Loucy (cell line): Measurements from ENCODE around the gene SH3BP1.

Experiments used
- H2AFZ ChIP-seq: fragments of 200-600 bp; sonication (generic); 2 replicates; pipeline ENCODE4 v1.6.0; 2016; ENCODE audit warnings: antibody characterized with exemption, mild to moderate bottlenecking, low read length, moderate library complexity
- H3F3A ChIP-seq: fragments of 200-600 bp; 2 replicates; pipeline ENCODE4 v1.6.0; 2016; ENCODE audit warnings: antibody characterized with exemption, low read depth, mild to moderate bottlenecking
- H3K27me3 ChIP-seq: fragments of 200-600 bp; sonication (generic); 2 replicates; pipeline ENCODE4 v1.6.1; 2014; ENCODE audit warnings: low read length, mild to moderate bottlenecking; ENCODE audit not compliant: insufficient read depth, poor library complexity, severe bottlenecking
- H3K36me3 ChIP-seq: fragments of 200-600 bp; sonication (generic); 2 replicates; pipeline ENCODE4 v1.6.1; 2016; ENCODE audit warnings: low read length; ENCODE audit not compliant: insufficient read depth
- H3K4me1 ChIP-seq: fragments of 200-600 bp; sonication (generic); 2 replicates; pipeline ENCODE4 v1.5.1; 2014; ENCODE audit warnings: low read length, mild to moderate bottlenecking; ENCODE audit not compliant: insufficient read depth, poor library complexity, severe bottlenecking
- H3K4me2 ChIP-seq: fragments of 200-600 bp; sonication (generic); 2 replicates; pipeline ENCODE4 v1.6.0; 2014; ENCODE audit warnings: antibody characterized with exemption, low read length, low read depth, mild to moderate bottlenecking; ENCODE audit not compliant: poor library complexity, severe bottlenecking
- H3K4me3 ChIP-seq: fragments of 200-600 bp; sonication (generic); 2 replicates; pipeline ENCODE4 v1.5.1; 2014; ENCODE audit warnings: low read length, mild to moderate bottlenecking, mixed read lengths; ENCODE audit not compliant: poor library complexity, severe bottlenecking
- H3K79me2 ChIP-seq: fragments of 200-600 bp; sonication (generic); 2 replicates; pipeline ENCODE4 v1.6.1; 2014; ENCODE audit warnings: low read length; ENCODE audit not compliant: insufficient read depth
- H3K9ac ChIP-seq: fragments of 200-600 bp; sonication (generic); 2 replicates; pipeline ENCODE4 v1.6.0; 2014; ENCODE audit warnings: mild to moderate bottlenecking, low read depth, low read length, moderate library complexity; ENCODE audit not compliant: poor library complexity, severe bottlenecking
- H3K9me2 ChIP-seq: fragments of 200-600 bp; sonication (generic); replicated peaks from 2 replicates; pipeline ENCODE4 v1.6.1; 2016; ENCODE audit warnings: low read depth, low read length, mixed read lengths
- H3K9me3 ChIP-seq: fragments of 200-600 bp; sonication (generic); 2 replicates; pipeline ENCODE4 v1.6.1; 2014; ENCODE audit warnings: mild to moderate bottlenecking, antibody characterized with exemption, low read length, low read depth; ENCODE audit not compliant: insufficient read depth
- H4K20me1 ChIP-seq: fragments of 200-600 bp; sonication (generic); 2 replicates; pipeline ENCODE4 v1.6.0; 2014; ENCODE audit warnings: antibody characterized with exemption, low read length, mild to moderate bottlenecking; ENCODE audit not compliant: insufficient read depth, poor library complexity, severe bottlenecking
- CTCF ChIP-seq: fragments of 200-600 bp; sonication (generic); conservative IDR thresholded peaks from 2 replicates; pipeline ENCODE4 v1.5.1; 2014; ENCODE audit warnings: mild to moderate bottlenecking, antibody characterized with exemption, low read length
- EZH2phosphoT487 ChIP-seq: fragments of 200-600 bp; IDR thresholded peaks from 2 replicates; pipeline ENCODE4 v1.6.1; 2018; ENCODE audit warnings: antibody characterized with exemption, mild to moderate bottlenecking, moderate library complexity, borderline replicate concordance

Gene SH3BP1

GRCh38 chr22:37663521-37664140 lies 24.2 kb downstream of the SH3BP1 start:
- TF ChIP-seq CTCF (no peak), EZH2phosphoT487 (no peak)
- Histone ChIP-seq H3K9ac (no peak overlapping the region), H2AFZ (no peak overlapping the region), H3K4me1 (peaks cover 35% of the 10 kb centered on the region), H3K4me3 (peak overlapping the region; percentile 11), H3K79me2 (peaks cover 83% of the 10 kb centered on the region), H3K9me2 (no peaks in the 10 kb centered on the region), H3K36me3 (peaks cover 28% of the 10 kb centered on the region; the same call in 1 of the 2 replicates), H3K9me3 (no peaks in the 10 kb centered on the region), H3F3A (no peaks in the 10 kb centered on the region), H3K27me3 (no peaks in the 10 kb centered on the region), H4K20me1 (peaks cover 64% of the 10 kb centered on the region), H3K4me2 (peak overlapping the region; percentile 35)

GRCh38 chr22:37664249-37665101 lies 25.0 kb downstream of the SH3BP1 start:
- no peaks in the 10 kb centered on the region for H3K9me3 ChIP-seq
- H3K27me3 ChIP-seq: no peaks in the 10 kb centered on the region
- peaks cover 75% of the 10 kb centered on the region for H3K79me2 ChIP-seq
- no peaks in the 10 kb centered on the region for H3F3A ChIP-seq
- peaks cover 60% of the 10 kb centered on the region for H4K20me1 ChIP-seq
- H3K36me3 ChIP-seq: peaks cover 28% of the 10 kb centered on the region; the same call in 1 of the 2 replicates
- peaks cover 33% of the 10 kb centered on the region for H3K4me1 ChIP-seq
- H3K9me2 ChIP-seq: no peaks in the 10 kb centered on the region
- no peak overlapping the region for H2AFZ ChIP-seq
- TF ChIP-seq CTCF (no peak), EZH2phosphoT487 (no peak)
- peak overlapping the region; percentile 35 for H3K4me2 ChIP-seq
- H3K4me3 ChIP-seq: no peak overlapping the region
- no peak overlapping the region for H3K9ac ChIP-seq

GRCh38 chr22:37665487-37665886 lies 26.0 kb downstream of the SH3BP1 start:
- Histone ChIP-seq H3F3A (no peaks in the 10 kb centered on the region), H2AFZ (no peak overlapping the region), H3K9ac (no peak overlapping the region), H3K4me3 (no peak overlapping the region), H3K79me2 (peaks cover 65% of the 10 kb centered on the region), H3K4me1 (peaks cover 23% of the 10 kb centered on the region), H3K36me3 (peaks cover 28% of the 10 kb centered on the region; the same call in 1 of the 2 replicates), H4K20me1 (peaks cover 50% of the 10 kb centered on the region), H3K4me2 (no peak overlapping the region), H3K9me2 (no peaks in the 10 kb centered on the region), H3K9me3 (no peaks in the 10 kb centered on the region), H3K27me3 (no peaks in the 10 kb centered on the region)
- TF ChIP-seq EZH2phosphoT487 (no peak), CTCF (no peak)
